Bronchial epithelial cell (primary cell): Measurements from ENCODE around the gene TLE3. TPM values are rescaled to one million over a fixed set of nuclear protein-coding genes. Genes with fewer than 3 reads are reported as not detected.

ENCODE experiments used
- DNase-seq: peaks from one replicate; pipeline ENCODE4 v3.0.0-alpha.2; 2010; ENCODE audit warnings: low read depth
- FAIRE-seq: peaks from 2 replicates; lab custom pipeline; 2011; peaks lifted over from hg19 to GRCh38; lab: Jason Lieb, UNC
- H3K27me3 ChIP-seq: 2 replicates; pipeline ENCODE4 v1.5.1; 2011; ENCODE audit warnings: low read length; ENCODE audit not compliant: control insufficient read depth, insufficient read depth
- H3K36me3 ChIP-seq: 2 replicates; pipeline ENCODE4 v1.5.1; 2011; ENCODE audit warnings: low read length; ENCODE audit not compliant: control insufficient read depth, insufficient read depth
- H3K4me3 ChIP-seq: 2 replicates; pipeline ENCODE4 v1.5.1; 2011; ENCODE audit warnings: mild to moderate bottlenecking, low read depth, low read length, control low read depth
- CTCF ChIP-seq: IDR thresholded peaks from 2 replicates; pipeline ENCODE4 v1.5.1; 2011; ENCODE audit warnings: mild to moderate bottlenecking, moderate library complexity, low read length, control low read depth, inconsistent platforms; ENCODE audit not compliant: insufficient read depth, severe bottlenecking
- total RNA-seq: library from RNA; depleted of rRNA; stranded (reverse); fragments of >200 nt; gene quantifications from 2 replicates; pipeline ENCODE4 v1.2.1, GENCODE V29; 2014

Gene TLE3
- total RNA-seq, 1 donor from 2014 or later = 19.2 TPM

GRCh38 chr15:70096215-70097062 lies 1.3 kb downstream of the TLE3 start:
- H3K27me3 ChIP-seq = peaks cover 5% of the 10 kb centered on the region
- TF ChIP-seq CTCF = no peak
- FAIRE-seq (no peak), DNase-seq (peak; percentile 64)
- peak overlapping the region; percentile 83 for H3K4me3 ChIP-seq
- no peaks in the 10 kb centered on the region for H3K36me3 ChIP-seq

GRCh38 chr15:70095408-70096214 lies 2.1 kb downstream of the TLE3 start:
- H3K36me3 ChIP-seq = peaks cover 2% of the 10 kb centered on the region
- FAIRE-seq (no peak), DNase-seq (no peak)

GRCh38 chr15:70094690-70095311 lies 2.9 kb downstream of the TLE3 start:
- peaks cover 2% of the 10 kb centered on the region for H3K36me3 ChIP-seq
- peak overlapping the region; percentile 83 for H3K4me3 ChIP-seq
- DNase-seq (no peak), FAIRE-seq (no peak)
- no peaks in the 10 kb centered on the region for H3K27me3 ChIP-seq
- no peak for TF ChIP-seq CTCF

More at GRCh38 chr15:70095408-70096214, 2.1 kb downstream of the TLE3 start:
- peak overlapping the region; percentile 83 for H3K4me3 ChIP-seq
- H3K27me3 ChIP-seq = peaks cover 2% of the 10 kb centered on the region
- TF ChIP-seq CTCF = no peak

- DNase-seq = peak; percentile 73
- peaks cover 6% of the 10 kb centered on the region for H3K36me3 ChIP-seq
- no peaks in the 10 kb centered on the region for H3K27me3 ChIP-seq
- H3K4me3 ChIP-seq = no peak overlapping the region
- no peak for FAIRE-seq
- TF ChIP-seq CTCF = no peak
These were observed 4.0 kb downstream of the TLE3 start for GRCh38 chr15:70093481-70094319.

- no peak for TF ChIP-seq CTCF
- Histone ChIP-seq H3K4me3 (no peak overlapping the region), H3K27me3 (no peaks in the 10 kb centered on the region), H3K36me3 (peaks cover 6% of the 10 kb centered on the region)
- DNase-seq (no peak), FAIRE-seq (no peak)
These were observed 4.6 kb downstream of the TLE3 start for GRCh38 chr15:70093070-70093469.
